Anterior cingulate cortex (tissue), 58 donors: ENCODE results near the gene CIART.
"Not testable (repeated sequence)": the region's sequence is repeated elsewhere in the genome, so short reads cannot be mapped to it uniquely, and the experiment has no call there.

Source experiments
- DNase-seq, 58 donors: peaks; one replicate each; lab custom pipeline; 2025; lab: John Stamatoyannopoulos, UW

The CIART gene

GRCh38 chr1:150281758-150282557 is at the start of gene CIART:
CIART (plus strand) TSS chr1:150282554; CDS start chr1:150283268, 714 bp downstream.
- peak; percentile 66 to 98 (median 94) for DNase-seq

- not testable (repeated sequence) for DNase-seq
Observed at GRCh38 chr1:150232921-150233320, 49.4 kb upstream of the CIART start.

- peak in 1 of 58 donors; percentile 3 for DNase-seq
Observed at GRCh38 chr1:150233359-150234308, 48.7 kb upstream of the CIART start.

GRCh38 chr1:150234309-150234565 is 48.1 kb upstream of the CIART start:
- peak in 1 of 58 donors; percentile 51 for DNase-seq

GRCh38 chr1:150234566-150235293 is 47.6 kb upstream of the CIART start:
- DNase-seq: peak in 57 of 58 donors; percentile 13 to 83 (median 58)

GRCh38 chr1:150235294-150235851 is 47.0 kb upstream of the CIART start:
- peak in 13 of 58 donors; percentile 17 to 47 (median 31) for DNase-seq

GRCh38 chr1:150235852-150236613 is 46.3 kb upstream of the CIART start, which contains the start of gene ANP32E:
ANP32E (minus strand) TSS chr1:150236112; CDS start chr1:150235786, 326 bp downstream.
- DNase-seq: peak; percentile 48 to 98 (median 90)

GRCh38 chr1:150236614-150237100 is 45.7 kb upstream of the CIART start:
- DNase-seq: no peak

- not testable (repeated sequence) for DNase-seq
Observed at GRCh38 chr1:150237176-150237575, 45.2 kb upstream of the CIART start.

- DNase-seq: no peak
Observed at GRCh38 chr1:150237746-150238145, 44.6 kb upstream of the CIART start.

GRCh38 chr1:150243003-150243402 is 39.4 kb upstream of the CIART start:
- no peak for DNase-seq

GRCh38 chr1:150249936-150250335 is 32.4 kb upstream of the CIART start:
- no peak for DNase-seq

GRCh38 chr1:150256198-150256553 is 26.2 kb upstream of the CIART start:
- DNase-seq: no peak

GRCh38 chr1:150256554-150257341 is 25.6 kb upstream of the CIART start:
- peak in 52 of 58 donors; percentile 2 to 93 (median 62) for DNase-seq

GRCh38 chr1:150257624-150258585 is 24.4 kb upstream of the CIART start, which contains the start of gene CA14:
CA14 (plus strand) TSS chr1:150257774; CDS start chr1:150258129, 355 bp downstream.
- peak in 47 of 58 donors; percentile 13 to 74 (median 46) for DNase-seq

- peak in 32 of 58 donors; percentile 3 to 50 (median 28) for DNase-seq
Observed at GRCh38 chr1:150259217-150259616, 23.1 kb upstream of the CIART start.
